Neural cell (in vitro differentiated cells): ENCODE measurements around the gene OR7G1. TPM values are rescaled to one million over a fixed set of nuclear protein-coding genes. Genes with fewer than 3 reads are reported as not detected.
"Not testable (repeated sequence)": the region's sequence is repeated elsewhere in the genome, so short reads cannot be mapped to it uniquely, and the experiment has no call there.

Experiments used
- H2AFZ ChIP-seq: fragments of 200-600, 300-800 bp; sonication (generic), shearing (Covaris generic); 2 replicates; pipeline ENCODE4 v1.6.0; 2014; ENCODE audit warnings: low read depth, mild to moderate bottlenecking, antibody characterized with exemption, low read length, moderate library complexity
- H3F3A ChIP-seq: fragments of 200-600 bp; shearing (Covaris generic); 2 replicates; pipeline ENCODE4 v1.6.1; 2016; ENCODE audit warnings: mild to moderate bottlenecking, moderate library complexity, mixed read lengths, antibody characterized with exemption, low read length; ENCODE audit not compliant: insufficient read depth, poor library complexity, severe bottlenecking
- H3K27ac ChIP-seq: fragments of 200-600, 300-800 bp; sonication (generic), shearing (Covaris generic); 2 replicates; pipeline ENCODE4 v1.5.1; 2014; ENCODE audit warnings: mild to moderate bottlenecking, low read length, moderate library complexity
- H3K27me3 ChIP-seq: fragments of 300-800, 200-600 bp; sonication (generic), shearing (Covaris generic); 2 replicates; pipeline ENCODE4 v1.6.0; 2014; ENCODE audit warnings: mild to moderate bottlenecking, low read depth, low read length, moderate library complexity; ENCODE audit not compliant: insufficient read depth
- H3K36me3 ChIP-seq: fragments of 300-800, 200-600 bp; sonication (generic), shearing (Covaris generic); 2 replicates; pipeline ENCODE4 v1.5.1; 2014; ENCODE audit warnings: mild to moderate bottlenecking, antibody characterized with exemption, low read length, moderate library complexity; ENCODE audit not compliant: insufficient read depth
- H3K4me2 ChIP-seq: fragments of 300-800, 200-600 bp; sonication (generic), shearing (Covaris generic); 2 replicates; pipeline ENCODE4 v1.6.0; 2014; ENCODE audit warnings: mild to moderate bottlenecking, low read length
- H3K4me3 ChIP-seq: fragments of 300-800, 200-600 bp; sonication (generic), shearing (Covaris generic); 2 replicates; pipeline ENCODE4 v1.5.1; 2014; ENCODE audit warnings: mild to moderate bottlenecking, low read length, moderate library complexity
- H3K79me2 ChIP-seq: fragments of 200-600 bp; shearing (Covaris generic); replicated peaks from 2 replicates; pipeline ENCODE4 v1.6.0; 2014; ENCODE audit warnings: mild to moderate bottlenecking, low read length, moderate library complexity; ENCODE audit not compliant: insufficient read depth
- H3K9ac ChIP-seq: fragments of 300-800, 200-600 bp; sonication (generic), shearing (Covaris generic); 2 replicates; pipeline ENCODE4 v1.6.1; 2016; ENCODE audit warnings: mild to moderate bottlenecking, low read length, mixed read lengths
- H3K9me2 ChIP-seq: fragments of 200-600 bp; shearing (Covaris generic); 2 replicates; pipeline ENCODE4 v1.6.1; 2016; ENCODE audit warnings: mild to moderate bottlenecking, low read length, mixed read lengths; ENCODE audit not compliant: insufficient read depth
- H3K9me3 ChIP-seq: fragments of 200-600, 300-800 bp; sonication (generic), shearing (Covaris generic); 2 replicates; pipeline ENCODE4 v1.6.1; 2016; ENCODE audit warnings: mild to moderate bottlenecking, mixed run types, low read length, moderate library complexity, mixed read lengths
- H4K20me1 ChIP-seq: fragments of 200-600 bp; shearing (Covaris generic); 2 replicates; pipeline ENCODE4 v1.6.1; 2016; ENCODE audit warnings: mild to moderate bottlenecking, mixed run types; ENCODE audit not compliant: insufficient read depth
- CTCF ChIP-seq: fragments of 450-650 bp; IDR thresholded peaks from 2 replicates; pipeline ENCODE4 v1.5.1; 2014; ENCODE audit warnings: antibody characterized with exemption, mild to moderate bottlenecking, moderate library complexity; ENCODE audit not compliant: poor library complexity, severe bottlenecking
- EP300 ChIP-seq: fragments of 450-650 bp; conservative IDR thresholded peaks from 2 replicates; pipeline ENCODE4 v1.6.1; 2014; ENCODE audit warnings: antibody characterized with exemption, mild to moderate bottlenecking, moderate library complexity; ENCODE audit not compliant: poor library complexity, severe bottlenecking
- EZH2 ChIP-seq: fragments of 200-600, 300-800 bp; shearing (Covaris generic), sonication (generic); IDR thresholded peaks from 2 replicates; pipeline ENCODE4 v1.6.1; 2014; ENCODE audit warnings: antibody characterized with exemption, low read length, borderline replicate concordance, mild to moderate bottlenecking; ENCODE audit not compliant: insufficient read depth, poor library complexity, severe bottlenecking
- MXI1 ChIP-seq: fragments of 450-650 bp; conservative IDR thresholded peaks from 2 replicates; pipeline ENCODE4 v1.6.1; 2014; ENCODE audit warnings: antibody characterized with exemption, mild to moderate bottlenecking; ENCODE audit not compliant: poor library complexity, severe bottlenecking
- POLR2AphosphoS5 ChIP-seq: IDR thresholded peaks from 2 replicates; pipeline ENCODE4 v1.6.1; 2012
- RAD21 ChIP-seq: fragments of 450-650 bp; conservative IDR thresholded peaks from 2 replicates; pipeline ENCODE4 v1.6.1; 2014; ENCODE audit warnings: antibody characterized with exemption, mild to moderate bottlenecking, moderate library complexity
- REST ChIP-seq: IDR thresholded peaks from 2 replicates; pipeline ENCODE4 v1.6.1; 2012; ENCODE audit warnings: borderline replicate concordance
- SMC3 ChIP-seq: fragments of 450-650 bp; conservative IDR thresholded peaks from 2 replicates; pipeline ENCODE4 v1.6.1; 2014; ENCODE audit warnings: antibody characterized with exemption, mild to moderate bottlenecking, moderate library complexity; ENCODE audit not compliant: poor library complexity
- TAF1 ChIP-seq: IDR thresholded peaks from 2 replicates; pipeline ENCODE4 v1.6.1; 2012; ENCODE audit warnings: low read depth
- polyA plus RNA-seq: library from polyadenylated mRNA; depleted of rRNA; stranded (reverse); fragments of >200 nt; gene quantifications from 2 replicates; pipeline ENCODE4 v1.2.3, GENCODE V29; 2014

OR7G1 gene
- polyA plus RNA-seq, 1 donor from 2014 or later = not detected

DNA sequence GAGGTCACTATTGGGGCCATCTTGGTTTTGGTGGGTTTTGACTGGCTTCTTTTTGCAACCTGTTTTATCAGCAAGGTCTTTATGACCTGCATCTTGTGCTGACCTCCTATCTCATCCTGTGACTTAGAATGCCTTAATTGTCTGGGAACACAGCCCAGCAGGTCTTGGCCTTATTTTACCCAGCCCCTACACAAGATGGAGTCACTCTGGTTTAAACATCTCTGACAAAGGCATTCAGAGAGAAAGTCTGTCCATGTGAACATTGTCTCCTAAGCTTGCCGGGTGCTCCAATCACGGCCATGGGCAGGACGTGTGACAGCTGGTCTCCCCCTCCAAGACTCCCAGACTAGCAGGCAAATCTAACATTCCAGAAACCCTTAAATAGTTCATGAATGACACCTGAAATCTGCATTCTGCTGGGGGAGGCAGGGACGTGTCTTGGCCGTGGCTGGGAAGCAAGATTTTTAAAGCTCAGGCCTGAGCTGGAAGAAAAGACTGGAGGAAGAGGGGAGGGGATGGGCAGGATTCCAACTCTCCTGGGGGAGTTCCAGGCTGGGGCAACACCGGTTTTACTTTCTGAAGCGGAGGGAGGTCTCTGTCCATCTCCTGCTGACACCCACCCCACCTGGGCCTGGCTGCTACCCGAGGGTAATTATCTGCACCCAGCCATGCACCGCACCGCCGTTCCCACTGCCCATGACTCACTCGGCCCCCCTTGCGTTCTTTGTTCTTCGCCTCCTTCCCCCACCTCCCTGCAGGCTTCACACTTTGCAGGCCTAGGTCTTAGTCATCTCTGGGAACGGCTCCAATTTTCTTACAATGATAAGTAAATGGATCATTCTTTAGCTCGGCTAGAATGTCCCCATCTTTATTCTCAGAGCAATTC lies 40.3 kb downstream of the OR7G1 start:
- TF ChIP-seq MXI1 (no peak), RAD21 (no peak), EP300 (no peak)
- no peaks in the 10 kb centered on the region for H3K36me3 ChIP-seq
- H3K9me3 ChIP-seq = no peaks in the 10 kb centered on the region
- no peaks in the 10 kb centered on the region for H3K27me3 ChIP-seq
- no peak overlapping the region for H3K4me2 ChIP-seq
- no peak overlapping the region for H2AFZ ChIP-seq
- no peak overlapping the region for H3K9ac ChIP-seq
- H3K79me2 ChIP-seq = no peaks in the 10 kb centered on the region
- H3K4me3 ChIP-seq = no peak overlapping the region
- H3K9me2 ChIP-seq = no peaks in the 10 kb centered on the region
- H3F3A ChIP-seq = no peaks in the 10 kb centered on the region
- no peak overlapping the region for H3K27ac ChIP-seq
- H4K20me1 ChIP-seq = no peaks in the 10 kb centered on the region

DNA sequence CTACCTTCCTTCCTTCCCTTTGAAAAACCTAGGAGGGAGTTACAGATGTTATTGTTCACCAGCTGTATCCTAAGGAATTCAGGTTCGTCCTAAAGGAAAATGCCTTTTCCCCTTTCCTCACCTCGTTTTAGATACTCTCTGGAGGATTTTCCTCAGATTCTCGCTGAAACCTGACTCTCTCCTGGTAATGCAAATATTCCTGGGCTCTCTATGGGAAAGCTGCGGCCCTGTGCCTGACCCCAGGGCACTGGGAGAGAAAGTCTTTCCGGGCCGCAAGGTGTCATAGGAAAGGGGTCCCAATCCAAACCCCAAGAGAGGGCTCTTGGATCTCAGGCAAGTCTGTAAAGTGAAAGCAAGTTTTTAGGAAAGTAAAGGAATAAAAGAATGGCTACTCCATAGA lies 41.8 kb downstream of the OR7G1 start:
- Histone ChIP-seq H3K27me3 (no peaks in the 10 kb centered on the region), H3F3A (no peaks in the 10 kb centered on the region), H3K9ac (no peak overlapping the region), H3K36me3 (no peaks in the 10 kb centered on the region), H4K20me1 (no peaks in the 10 kb centered on the region), H3K79me2 (no peaks in the 10 kb centered on the region), H3K9me2 (no peaks in the 10 kb centered on the region), H3K9me3 (no peaks in the 10 kb centered on the region), H3K27ac (no peak overlapping the region), H3K4me3 (no peak overlapping the region), H3K4me2 (no peak overlapping the region), H2AFZ (no peak overlapping the region)
- TF ChIP-seq EP300 (no peak), REST (no peak), CTCF (no peak), TAF1 (no peak), POLR2AphosphoS5 (no peak), RAD21 (no peak), MXI1 (no peak), EZH2 (no peak), SMC3 (no peak)

GRCh38 chr19:9071720-9072119 lies 43.8 kb downstream of the OR7G1 start:
- H3K79me2 ChIP-seq, H3K9me3 ChIP-seq, H3K27me3 ChIP-seq, H4K20me1 ChIP-seq, H3K36me3 ChIP-seq, H3K9me2 ChIP-seq, H2AFZ ChIP-seq, H3K9ac ChIP-seq, H3K4me3 ChIP-seq, H3K4me2 ChIP-seq, H3K27ac ChIP-seq, H3F3A ChIP-seq: not testable (repeated sequence)
